Hepatocyte (in vitro differentiated cells): Measurements from ENCODE around the gene BBS9.
"Not testable (repeated sequence)": the region's sequence is repeated elsewhere in the genome, so short reads cannot be mapped to it uniquely, and the experiment has no call there.

Source experiments
- EZH2 ChIP-seq: fragments of 200-600 bp; sonication (generic); IDR thresholded peaks from 2 replicates; pipeline ENCODE4 v1.6.1; 2016; ENCODE audit warnings: antibody characterized with exemption, mild to moderate bottlenecking, borderline replicate concordance
- EZH2phosphoT487 ChIP-seq: fragments of 200-600 bp; sonication (generic); IDR thresholded peaks from one replicate; pipeline ENCODE4 v1.6.1; 2018; ENCODE audit warnings: antibody characterized with exemption, mild to moderate bottlenecking, low read depth, moderate library complexity; ENCODE audit not compliant: unreplicated experiment, severe bottlenecking
- TF ChIP-seq, protein P1 (sequence below): fragments of 200-600 bp; sonication (generic); IDR thresholded peaks from 2 replicates; pipeline ENCODE4 v1.5.1; 2016; ENCODE audit warnings: antibody characterized with exemption, mild to moderate bottlenecking; ENCODE audit not compliant: poor library complexity

DNA sequence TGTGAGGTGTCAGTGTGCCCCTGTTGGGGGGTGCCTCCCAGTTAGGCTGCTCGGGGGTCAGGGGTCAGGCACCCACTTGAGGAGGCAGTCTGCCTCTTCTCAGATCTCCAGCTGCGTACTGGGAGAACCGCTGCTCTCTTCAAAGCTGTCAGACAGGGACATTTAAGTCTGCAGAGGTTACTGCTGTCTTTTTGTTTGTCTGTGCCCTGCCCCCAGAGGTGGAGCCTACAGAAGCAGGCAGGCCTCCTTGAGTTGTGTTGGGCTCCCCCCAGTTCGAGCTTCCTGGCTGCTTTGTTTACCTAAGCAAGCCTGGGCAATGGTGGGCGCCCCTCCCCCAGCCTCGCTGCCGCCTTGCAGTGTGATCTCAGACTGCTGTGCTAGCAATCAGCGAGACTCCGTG, 397.6 kb downstream of the BBS9 start:
- TF ChIP-seq, protein P1, sequence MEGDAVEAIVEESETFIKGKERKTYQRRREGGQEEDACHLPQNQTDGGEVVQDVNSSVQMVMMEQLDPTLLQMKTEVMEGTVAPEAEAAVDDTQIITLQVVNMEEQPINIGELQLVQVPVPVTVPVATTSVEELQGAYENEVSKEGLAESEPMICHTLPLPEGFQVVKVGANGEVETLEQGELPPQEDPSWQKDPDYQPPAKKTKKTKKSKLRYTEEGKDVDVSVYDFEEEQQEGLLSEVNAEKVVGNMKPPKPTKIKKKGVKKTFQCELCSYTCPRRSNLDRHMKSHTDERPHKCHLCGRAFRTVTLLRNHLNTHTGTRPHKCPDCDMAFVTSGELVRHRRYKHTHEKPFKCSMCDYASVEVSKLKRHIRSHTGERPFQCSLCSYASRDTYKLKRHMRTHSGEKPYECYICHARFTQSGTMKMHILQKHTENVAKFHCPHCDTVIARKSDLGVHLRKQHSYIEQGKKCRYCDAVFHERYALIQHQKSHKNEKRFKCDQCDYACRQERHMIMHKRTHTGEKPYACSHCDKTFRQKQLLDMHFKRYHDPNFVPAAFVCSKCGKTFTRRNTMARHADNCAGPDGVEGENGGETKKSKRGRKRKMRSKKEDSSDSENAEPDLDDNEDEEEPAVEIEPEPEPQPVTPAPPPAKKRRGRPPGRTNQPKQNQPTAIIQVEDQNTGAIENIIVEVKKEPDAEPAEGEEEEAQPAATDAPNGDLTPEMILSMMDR = not testable (repeated sequence)
- TF ChIP-seq EZH2phosphoT487, EZH2: not testable (repeated sequence)
